A549 (cell line): Measurements from ENCODE around the gene LLPH. TPM values are rescaled to one million over a fixed set of nuclear protein-coding genes. Genes with fewer than 3 reads are reported as not detected.
A peak's percentile ranks its signal among the peaks of the same experiment; 100 is the strongest.
"Not testable (repeated sequence)": the region's sequence is repeated elsewhere in the genome, so short reads cannot be mapped to it uniquely, and the experiment has no call there.

ENCODE experiments used
- ATAC-seq, 2 experiments: fragments of 200-7000 bp in 1 of 2; fragments of >200 bp in 1 of 2; cut with Nextera tagmentation in 1 of 2; cut with Tn5 transposase in 1 of 2; 3 replicates each; pipeline versions ENCODE4 v1.8.0 to v1.9.1; 2018 to 2020; ENCODE audit warnings: mild to moderate bottlenecking in 1 of 2, moderate library complexity in 1 of 2
- CTCF ChIA-PET: fragments of 300-600 bp; sonication (Branson Sonifier 250); formaldehyde crosslinking; extraction: SDS; loops from one replicate; lab custom pipeline; 2021; ENCODE audit warnings: antibody characterized with exemption, inconsistent platforms; lab: Yijun Ruan, JAX
- POLR2A ChIA-PET: fragments of 350-600 bp; formaldehyde crosslinking; extraction: SDS; loops from one replicate; lab custom pipeline; 2021; ENCODE audit warnings: antibody characterized with exemption, inconsistent platforms; lab: Yijun Ruan, JAX
- DNase-seq, 2 experiments: peaks; one replicate each; pipeline versions ENCODE4 v3.0.0 to v3.0.0-alpha.2; 2011 to 2016; ENCODE audit warnings: low read depth in 1 of 2, low spot score in 1 of 2
- FAIRE-seq: peaks from 2 replicates; lab custom pipeline; 2011; peaks lifted over from hg19 to GRCh38; lab: Jason Lieb, UNC
- H3K27ac ChIP-seq, 2 experiments: fragments of >200 bp; sonication (Bioruptor Twin); formaldehyde crosslinking; 3 replicates each; pipeline ENCODE4 v1.5.1; 2016 to 2017
- H3K4me1 ChIP-seq: fragments of >200 bp; sonication (Bioruptor Twin); formaldehyde crosslinking; 3 replicates; pipeline ENCODE4 v1.6.1; 2016
- H3K4me2 ChIP-seq: fragments of >200 bp; sonication (Bioruptor Twin); formaldehyde crosslinking; 3 replicates; pipeline ENCODE4 v1.6.1; 2016
- H3K4me3 ChIP-seq: fragments of >200 bp; sonication (Bioruptor Twin); formaldehyde crosslinking; 3 replicates; pipeline ENCODE4 v1.5.1; 2016
- H3K9me3 ChIP-seq: fragments of >200 bp; sonication (Bioruptor Twin); formaldehyde crosslinking; 3 replicates; pipeline ENCODE4 v1.6.1; 2016
- CBX2 ChIP-seq: fragments of 200-600 bp; sonication (generic); IDR thresholded peaks from 2 replicates; pipeline ENCODE4 v1.6.1; 2016; ENCODE audit warnings: low read depth, mild to moderate bottlenecking, borderline replicate concordance
- CHD2 ChIP-seq: fragments of 150-350 bp; IDR thresholded peaks from 2 replicates; pipeline ENCODE4 v1.6.1; 2014; ENCODE audit warnings: low read length; ENCODE audit not compliant: partially characterized antibody
- CHD4 ChIP-seq: fragments of 200-600 bp; sonication (generic); IDR thresholded peaks from 2 replicates; pipeline ENCODE4 v1.6.1; 2016; ENCODE audit warnings: antibody characterized with exemption, mild to moderate bottlenecking, borderline replicate concordance
- ELK1 ChIP-seq: fragments of 150-350 bp; IDR thresholded peaks from 2 replicates; pipeline ENCODE4 v1.6.1; 2014; ENCODE audit warnings: low read depth, mild to moderate bottlenecking, low read length
- FOSL2 ChIP-seq, 2 experiments: fragments of 450-650 bp in 1 of 2; fragments of >200 bp in 1 of 2; sonication (Bioruptor Twin) in 1 of 2; formaldehyde crosslinking; IDR thresholded peaks; 2 replicates each; pipeline versions ENCODE4 v1.5.0 to v1.6.1; 2016 to 2020; ENCODE audit warnings: mild to moderate bottlenecking in 1 of 2, moderate library complexity in 1 of 2
- GATA3 ChIP-seq: IDR thresholded peaks from 2 replicates; pipeline ENCODE4 v1.6.1; 2012; ENCODE audit warnings: borderline replicate concordance
- HDAC2 ChIP-seq: fragments of 200-600 bp; sonication (generic); IDR thresholded peaks from 2 replicates; pipeline ENCODE4 v1.6.1; 2016
- HES2 ChIP-seq: fragments of >200 bp; sonication (Bioruptor Twin); formaldehyde crosslinking; IDR thresholded peaks from 2 replicates; pipeline ENCODE4 v1.6.1; 2016
- HOXA7 ChIP-seq: fragments of 250-450 bp; sonication (Bioruptor Pico); IDR thresholded peaks from 2 replicates; pipeline ENCODE4 v1.5.0; 2020; ENCODE audit warnings: mild to moderate bottlenecking, moderate library complexity
- JUNB ChIP-seq: fragments of >200 bp; sonication (Bioruptor Twin); formaldehyde crosslinking; IDR thresholded peaks from 2 replicates; pipeline ENCODE4 v1.6.1; 2016
- KDM5A ChIP-seq: fragments of 200-600 bp; sonication (generic); IDR thresholded peaks from 2 replicates; pipeline ENCODE4 v1.6.1; 2016; ENCODE audit warnings: antibody characterized with exemption, mild to moderate bottlenecking
- MAZ ChIP-seq: fragments of 150-350 bp; IDR thresholded peaks from 2 replicates; pipeline ENCODE4 v1.6.1; 2014; ENCODE audit warnings: antibody characterized with exemption, low read depth, low read length, borderline replicate concordance
- MYC ChIP-seq: IDR thresholded peaks from 2 replicates; pipeline ENCODE4 v1.6.1; 2012; ENCODE audit warnings: mild to moderate bottlenecking, inconsistent platforms, low read length, improper control_type of control experiment, borderline replicate concordance
- POLR2A ChIP-seq: IDR thresholded peaks from 2 replicates; pipeline ENCODE4 v1.6.1; 2012; ENCODE audit warnings: mild to moderate bottlenecking, low read length
- POLR2AphosphoS2 ChIP-seq: conservative IDR thresholded peaks from 2 replicates; pipeline ENCODE4 v1.6.1; 2012; ENCODE audit warnings: low read length, improper control_type of control experiment, inconsistent platforms
- TP53 ChIP-seq: fragments of 250-450 bp; sonication (Bioruptor Pico); IDR thresholded peaks from 2 replicates; pipeline ENCODE4 v1.5.0; 2021; ENCODE audit warnings: mild to moderate bottlenecking, moderate library complexity
- USF2 ChIP-seq: fragments of 450-650 bp; IDR thresholded peaks from 2 replicates; pipeline ENCODE4 v1.6.1; 2014; ENCODE audit warnings: antibody characterized with exemption
- ZFP36 ChIP-seq: fragments of 450-650 bp; IDR thresholded peaks from 2 replicates; pipeline ENCODE4 v1.6.1; 2014; ENCODE audit warnings: borderline replicate concordance; ENCODE audit not compliant: partially characterized antibody
- ZNF302 ChIP-seq: fragments of 250-450 bp; sonication (Bioruptor Pico); IDR thresholded peaks from 2 replicates; pipeline ENCODE4 v1.9.0; 2021; ENCODE audit warnings: inconsistent platforms, mild to moderate bottlenecking, moderate library complexity
- WGBS: methylation state at CpG from one replicate; pipeline ENCODE4 v1.1.6; 2017; ENCODE audit errors: missing lambda C conversion rate; 5-methylcytosine and 5-hydroxymethylcytosine counted together
- polyA plus RNA-seq, 4 experiments: library from polyadenylated mRNA; depleted of rRNA in 3 of 4; stranded (reverse); fragments of >200 nt; fragmentation: RNase III in 1 of 4; extraction: RNeasy Plus Mini Kit Qiagen cat#74134 plus additional on column Dnase treatment in 1 of 4; gene quantifications; 2 replicates in 3 of 4; 3 replicates in 1 of 4; pipeline ENCODE4 v1.2.3, GENCODE V29; 2011 to 2017

Gene LLPH
- polyA plus RNA-seq, 2 of the 4 experiments (the other 2 are of a cell fraction), result 32.4 to 54.5 TPM

- no peak for ATAC-seq
- ChIA-PET POLR2A (no interaction called here), CTCF (interaction anchor here (0.6 to 1.9 kb wide), 2 partner anchors 21 to 1395 kb away, joined by 3 to 6 read pairs; no protein-coding TSS in a partner anchor)
- no peak for TF ChIP-seq CHD4
- no peak for TF ChIP-seq KDM5A
- TF ChIP-seq ELK1, result no peak
- no peak for TF ChIP-seq HES2
- TF ChIP-seq GATA3, result no peak
- no peak for TF ChIP-seq FOSL2 (IDR thresholded peaks at IDR 0.05)
- no peak for TF ChIP-seq FOSL2 (CRISPR knock-in tag; IDR thresholded peaks at IDR 0.05)
- TF ChIP-seq POLR2AphosphoS2, result no peak
- TF ChIP-seq MAZ, result no peak
- no peak for TF ChIP-seq CBX2
- no peak for TF ChIP-seq JUNB
- no peaks in the 10 kb centered on the region for H3K9me3 ChIP-seq
- no peak overlapping the region for H3K4me2 ChIP-seq
- no peak overlapping the region for H3K27ac ChIP-seq
- no peak overlapping the region for H3K4me3 ChIP-seq
- 14% methylated on average over 1 of the region's 1 CpG for WGBS
- H3K4me1 ChIP-seq, result no peaks in the 10 kb centered on the region
- no peak for FAIRE-seq
- no peak for DNase-seq
These were observed 45.8 kb upstream of the LLPH start for GRCh38 chr12:66176105-66176900.

GRCh38 chr12:66174391-66175325 is 44.1 kb upstream of the LLPH start:
- H3K4me3 ChIP-seq, H3K9me3 ChIP-seq, CTCF ChIA-PET, FAIRE-seq, POLR2A ChIA-PET, H3K27ac ChIP-seq, H3K4me2 ChIP-seq, H3K4me1 ChIP-seq, ATAC-seq, DNase-seq: not testable (repeated sequence)
- WGBS, result 80% methylated on average over 42 of the region's 54 CpGs

- Histone ChIP-seq H3K9me3 (peaks cover 5% of the 10 kb centered on the region; the same call in 2 of the 3 replicates), H3K4me2 (peak overlapping the region; percentile 95), H3K27ac (peak overlapping the region; percentile 94 to 99; a peak in 5 of 6 replicates), H3K4me3 (peak overlapping the region; percentile 56; the same call in 2 of the 3 replicates), H3K4me1 (peaks cover 6% of the 10 kb centered on the region)
- DNase-seq (no peak), FAIRE-seq (no peak), ATAC-seq (no peak)
- ChIA-PET CTCF (no interaction called here), POLR2A (no interaction called here)
- TF ChIP-seq POLR2A (no peak), CHD2 (no peak), TP53 (no peak), ZNF302 (CRISPR knock-in tag) (no peak), MYC (no peak), HDAC2 (no peak), HOXA7 (CRISPR knock-in tag) (no peak), USF2 (no peak), ZFP36 (no peak)
- WGBS, result 79% methylated on average over 3 of the region's 3 CpGs
These were observed 40.1 kb upstream of the LLPH start for GRCh38 chr12:66170606-66171005.
